Peyer's patch (tissue), 4 donors: ENCODE results near the gene MET.

Experiments
- POLR2A ChIP-seq, 2 donors: fragments of 450-650 bp; IDR thresholded peaks; one replicate each; pipeline ENCODE4 v1.5.1; 2017; ENCODE audit warnings: antibody characterized with exemption in 2 of 2, mild to moderate bottlenecking in 2 of 2, moderate library complexity in 2 of 2
- TF ChIP-seq, protein P1 (sequence below), 6 experiments: fragments of 450-650 bp in 4 of 6; fragments of 200-600 bp in 2 of 6; sonication (generic) in 1 of 6; IDR thresholded peaks; one replicate each; pipeline ENCODE4 v1.5.1; 2017 to 2019; ENCODE audit warnings: antibody characterized with exemption in 6 of 6, mild to moderate bottlenecking in 3 of 6, moderate library complexity in 1 of 6

DNA sequence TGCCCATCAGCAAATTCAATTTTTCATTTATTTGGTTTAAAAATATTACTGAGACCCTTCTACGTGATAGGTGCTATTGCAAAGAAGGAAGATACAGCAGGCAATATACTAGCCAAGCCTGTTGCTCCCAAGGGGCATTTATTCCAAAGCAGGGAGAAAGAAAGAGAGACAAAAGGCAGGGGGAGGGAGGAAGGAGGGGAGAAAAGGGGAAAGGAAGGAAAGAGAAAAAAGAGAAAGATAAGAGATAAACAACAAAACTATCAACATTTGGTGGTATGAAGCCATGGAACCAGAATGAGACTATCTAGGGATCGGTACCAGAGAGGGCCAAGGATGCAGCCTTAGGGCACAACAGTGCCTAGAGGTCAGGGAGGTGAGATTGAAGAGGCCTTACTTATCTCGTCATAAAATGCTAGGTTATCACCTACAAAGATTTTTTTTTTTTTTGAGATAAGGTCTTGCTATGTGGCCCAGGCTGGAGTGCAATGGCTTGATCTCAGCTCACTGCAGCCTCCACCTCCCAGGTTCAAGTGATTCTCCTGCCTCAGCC is 135.1 kb downstream of the MET start:
- TF ChIP-seq, protein P1, sequence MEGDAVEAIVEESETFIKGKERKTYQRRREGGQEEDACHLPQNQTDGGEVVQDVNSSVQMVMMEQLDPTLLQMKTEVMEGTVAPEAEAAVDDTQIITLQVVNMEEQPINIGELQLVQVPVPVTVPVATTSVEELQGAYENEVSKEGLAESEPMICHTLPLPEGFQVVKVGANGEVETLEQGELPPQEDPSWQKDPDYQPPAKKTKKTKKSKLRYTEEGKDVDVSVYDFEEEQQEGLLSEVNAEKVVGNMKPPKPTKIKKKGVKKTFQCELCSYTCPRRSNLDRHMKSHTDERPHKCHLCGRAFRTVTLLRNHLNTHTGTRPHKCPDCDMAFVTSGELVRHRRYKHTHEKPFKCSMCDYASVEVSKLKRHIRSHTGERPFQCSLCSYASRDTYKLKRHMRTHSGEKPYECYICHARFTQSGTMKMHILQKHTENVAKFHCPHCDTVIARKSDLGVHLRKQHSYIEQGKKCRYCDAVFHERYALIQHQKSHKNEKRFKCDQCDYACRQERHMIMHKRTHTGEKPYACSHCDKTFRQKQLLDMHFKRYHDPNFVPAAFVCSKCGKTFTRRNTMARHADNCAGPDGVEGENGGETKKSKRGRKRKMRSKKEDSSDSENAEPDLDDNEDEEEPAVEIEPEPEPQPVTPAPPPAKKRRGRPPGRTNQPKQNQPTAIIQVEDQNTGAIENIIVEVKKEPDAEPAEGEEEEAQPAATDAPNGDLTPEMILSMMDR (IDR thresholded peaks at IDR 0.05) = no peak
- TF ChIP-seq POLR2A (IDR thresholded peaks at IDR 0.05) = no peak
